GM12864 (cell line): ENCODE measurements around the gene MFAP5.
"Not testable (repeated sequence)": the region's sequence is repeated elsewhere in the genome, so short reads cannot be mapped to it uniquely, and the experiment has no call there.

Experiments used
- DNase-seq: peaks from one replicate; pipeline ENCODE4 v3.0.0-alpha.2; 2011; ENCODE audit warnings: low read depth
- H3K4me3 ChIP-seq: 2 replicates; pipeline ENCODE4 v1.5.1; 2011; ENCODE audit warnings: mild to moderate bottlenecking, low read depth, low read length, control low read depth
- TF ChIP-seq, protein P1 (sequence below): IDR thresholded peaks from 2 replicates; pipeline ENCODE4 v1.5.1; 2011; ENCODE audit warnings: low read depth, mild to moderate bottlenecking, moderate library complexity, low read length, control low read depth, inconsistent platforms; ENCODE audit errors: missing control alignments

The MFAP5 gene

DNA sequence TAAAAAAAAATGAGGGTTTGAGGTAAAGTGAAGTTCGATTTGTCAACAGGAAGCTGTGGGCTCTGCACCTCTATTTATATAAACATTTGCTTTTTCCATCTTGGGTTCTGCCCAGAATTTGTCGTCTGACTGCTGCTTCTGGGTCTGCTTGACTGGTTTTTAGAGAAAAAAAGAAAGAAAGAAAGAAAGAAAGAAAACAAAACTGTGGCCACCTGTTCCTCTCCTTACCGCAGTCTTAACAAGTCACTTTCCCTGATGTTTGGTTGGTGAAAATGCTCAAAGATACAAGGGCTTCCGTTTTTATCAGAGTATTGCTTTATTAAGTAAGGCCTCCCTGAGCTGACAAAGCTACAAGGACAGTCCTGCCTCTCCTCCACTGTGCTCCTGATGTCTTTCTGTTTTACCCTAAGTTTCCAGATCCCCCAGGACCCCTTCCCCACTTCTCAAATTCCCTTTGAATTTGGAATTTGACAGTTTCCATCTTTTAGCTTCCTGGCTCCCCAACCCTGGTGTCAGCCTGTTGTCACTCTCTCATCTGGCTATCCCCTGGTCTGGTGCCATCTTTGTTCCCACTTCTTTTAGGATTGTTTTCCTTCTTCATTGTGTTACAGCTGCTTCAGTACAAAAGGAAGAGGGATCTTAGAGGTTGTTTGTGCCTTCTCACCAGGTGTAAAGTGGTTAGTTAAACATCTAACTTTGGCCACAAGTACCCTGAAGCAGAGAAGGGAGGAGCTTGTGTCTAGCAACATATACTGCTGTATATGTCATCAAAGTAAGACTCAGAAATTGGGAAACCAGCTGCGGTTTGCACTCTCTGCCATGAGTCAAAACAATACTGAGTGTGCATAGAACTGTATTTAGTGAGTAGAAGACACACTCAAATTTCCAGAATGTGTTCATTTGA lies 18.0 kb downstream of the MFAP5 start:
- DNase-seq, result peak; percentile 80
- no peak overlapping the region; the same call in 1 of the 2 replicates for H3K4me3 ChIP-seq
- TF ChIP-seq, protein P1, sequence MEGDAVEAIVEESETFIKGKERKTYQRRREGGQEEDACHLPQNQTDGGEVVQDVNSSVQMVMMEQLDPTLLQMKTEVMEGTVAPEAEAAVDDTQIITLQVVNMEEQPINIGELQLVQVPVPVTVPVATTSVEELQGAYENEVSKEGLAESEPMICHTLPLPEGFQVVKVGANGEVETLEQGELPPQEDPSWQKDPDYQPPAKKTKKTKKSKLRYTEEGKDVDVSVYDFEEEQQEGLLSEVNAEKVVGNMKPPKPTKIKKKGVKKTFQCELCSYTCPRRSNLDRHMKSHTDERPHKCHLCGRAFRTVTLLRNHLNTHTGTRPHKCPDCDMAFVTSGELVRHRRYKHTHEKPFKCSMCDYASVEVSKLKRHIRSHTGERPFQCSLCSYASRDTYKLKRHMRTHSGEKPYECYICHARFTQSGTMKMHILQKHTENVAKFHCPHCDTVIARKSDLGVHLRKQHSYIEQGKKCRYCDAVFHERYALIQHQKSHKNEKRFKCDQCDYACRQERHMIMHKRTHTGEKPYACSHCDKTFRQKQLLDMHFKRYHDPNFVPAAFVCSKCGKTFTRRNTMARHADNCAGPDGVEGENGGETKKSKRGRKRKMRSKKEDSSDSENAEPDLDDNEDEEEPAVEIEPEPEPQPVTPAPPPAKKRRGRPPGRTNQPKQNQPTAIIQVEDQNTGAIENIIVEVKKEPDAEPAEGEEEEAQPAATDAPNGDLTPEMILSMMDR, result no peak

DNA sequence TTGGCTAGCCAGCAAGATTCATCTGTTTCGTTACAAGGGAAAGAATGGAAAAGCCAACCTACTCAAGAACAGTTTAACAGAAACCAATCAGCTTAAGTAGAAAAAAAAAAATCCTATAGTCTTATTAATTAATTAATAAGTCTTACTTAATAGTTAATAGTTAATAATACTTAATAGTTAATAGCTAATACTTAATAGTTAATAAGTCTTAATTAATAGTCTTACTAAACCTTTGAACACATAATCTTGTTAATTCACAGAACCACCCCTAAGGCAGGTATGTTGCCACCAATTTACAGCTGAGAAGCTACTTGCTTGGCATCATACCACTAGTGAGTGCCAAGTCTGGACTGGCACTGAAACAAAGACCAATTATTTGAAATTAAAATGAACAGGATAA lies 19.9 kb downstream of the MFAP5 start:
- DNase-seq, result no peak
- TF ChIP-seq, protein P1, result no peak
- H3K4me3 ChIP-seq, result no peak overlapping the region

DNA sequence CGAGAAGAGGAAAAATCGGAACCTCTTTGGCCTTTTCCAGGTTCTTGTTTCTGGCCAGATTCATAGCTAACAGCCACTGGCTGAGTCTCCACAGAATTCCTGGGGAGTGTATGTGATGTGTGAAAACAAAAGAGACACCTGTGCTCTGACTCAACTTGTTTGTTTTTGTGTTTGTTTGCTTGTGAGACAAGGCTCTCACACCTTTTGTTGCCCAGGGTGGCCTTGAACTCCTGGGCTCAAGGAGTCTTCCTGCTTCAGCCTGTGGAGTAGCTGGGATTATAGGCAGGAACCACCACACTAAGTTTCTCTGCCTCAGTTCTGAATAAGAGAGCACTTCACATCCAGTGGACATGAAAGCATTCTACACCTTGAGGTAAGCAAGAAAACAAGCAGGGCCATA lies 22.7 kb downstream of the MFAP5 start:
- no peak overlapping the region for H3K4me3 ChIP-seq
- no peak for DNase-seq
- TF ChIP-seq, protein P1, result no peak

DNA sequence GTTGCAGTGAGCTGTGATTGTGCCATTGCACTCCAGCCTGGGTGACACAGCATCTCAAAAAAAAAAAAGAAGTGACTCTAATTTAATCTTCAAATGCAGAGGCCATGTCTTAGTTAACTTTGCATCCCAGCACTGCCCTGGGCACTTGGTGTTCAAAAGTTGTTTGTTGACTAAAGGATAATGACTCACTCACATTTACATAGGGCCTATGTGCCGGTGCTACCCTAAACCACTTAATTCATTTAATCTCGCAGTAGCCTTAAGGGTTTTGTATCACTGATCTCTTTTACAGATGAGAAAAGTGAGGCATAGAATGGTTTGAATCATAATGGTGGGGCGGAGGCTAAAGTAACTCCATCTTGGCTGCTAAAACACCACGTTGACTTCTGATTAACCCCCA lies 23.7 kb downstream of the MFAP5 start:
- TF ChIP-seq, protein P1, result no peak
- DNase-seq, result no peak
- H3K4me3 ChIP-seq, result no peak overlapping the region

DNA sequence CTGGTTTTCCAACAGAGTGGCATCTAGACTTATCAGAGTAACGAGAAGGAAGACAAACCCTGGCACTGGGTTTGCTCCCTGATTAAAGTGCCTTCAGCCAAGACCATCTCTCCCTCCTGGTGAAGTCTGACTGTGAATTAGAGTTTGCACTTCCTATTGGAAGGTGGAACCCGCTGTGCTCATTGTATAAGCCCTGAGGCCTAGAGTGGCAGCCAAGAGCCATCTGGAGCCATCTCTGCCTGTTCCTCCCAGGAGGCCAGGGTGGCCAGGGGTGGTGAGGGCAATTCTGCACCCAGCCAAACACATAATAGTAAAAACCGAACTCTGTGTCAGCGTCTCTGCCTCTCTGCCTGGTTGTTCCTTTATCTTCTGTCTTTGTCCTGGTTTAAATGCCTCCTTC lies 25.0 kb downstream of the MFAP5 start:
- TF ChIP-seq, protein P1, result no peak
- H3K4me3 ChIP-seq, result no peak overlapping the region
- no peak for DNase-seq

DNA sequence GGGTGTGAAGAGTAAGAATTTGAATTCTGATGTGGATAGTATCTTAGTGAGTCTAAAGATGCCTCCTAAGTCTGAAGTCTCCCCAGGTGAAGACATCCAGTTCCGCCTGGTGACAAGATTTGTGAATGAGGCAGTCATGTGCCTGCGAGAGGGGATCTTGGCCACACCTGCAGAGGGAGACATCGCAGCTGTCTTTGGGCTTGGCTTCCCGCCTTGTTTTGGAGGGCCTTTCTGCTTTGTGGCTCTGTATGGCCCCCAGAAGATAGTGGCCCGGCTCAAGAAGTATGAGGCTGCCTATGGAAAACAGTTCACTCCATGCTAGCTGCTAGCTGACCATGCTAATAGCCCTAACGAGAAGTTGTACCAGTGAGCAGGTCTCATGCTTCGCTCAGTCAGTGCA lies 25.4 kb downstream of the MFAP5 start:
- H3K4me3 ChIP-seq, result no peak overlapping the region
- DNase-seq, result no peak
- TF ChIP-seq, protein P1, result no peak

DNA sequence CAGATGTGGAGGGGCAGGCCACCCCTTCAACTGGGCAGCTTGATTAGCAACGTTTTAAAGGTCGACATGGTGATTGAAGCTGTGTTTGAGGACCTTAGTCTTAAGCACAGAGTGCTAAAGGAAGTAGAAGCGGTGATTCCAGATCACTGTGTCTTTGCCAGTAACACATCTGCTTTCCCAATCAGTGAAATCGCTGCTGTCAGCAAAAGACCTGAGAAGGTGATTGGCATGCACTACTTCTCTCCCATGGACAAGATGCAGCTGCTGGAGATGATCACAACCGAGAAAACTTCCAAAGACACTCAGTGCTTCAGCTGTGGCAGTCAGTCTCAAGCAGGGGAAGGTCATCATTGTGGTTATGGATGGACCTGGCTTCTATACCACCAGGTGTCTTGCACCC lies 26.0 kb downstream of the MFAP5 start:
- no peak for DNase-seq

DNA sequence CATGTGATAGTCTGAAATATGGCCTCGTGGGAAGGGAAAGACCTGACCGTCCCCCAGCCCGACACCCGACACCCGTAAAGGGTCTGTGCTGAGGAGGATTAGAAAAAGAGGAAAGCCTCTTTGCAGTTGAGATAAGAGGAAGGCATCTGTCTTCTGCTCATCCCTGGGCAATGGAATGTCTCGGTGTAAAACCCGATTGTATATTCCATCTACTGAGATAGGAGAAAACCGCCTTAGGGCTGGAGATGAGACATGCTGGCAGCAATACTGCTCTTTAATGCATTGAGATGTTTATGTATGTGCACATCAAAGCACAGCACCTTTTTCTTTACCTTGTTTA lies 26.6 kb downstream of the MFAP5 start:
- not testable (repeated sequence) for H3K4me3 ChIP-seq, DNase-seq

More for the DNA sequence above, 26.0 kb downstream of the MFAP5 start:
- H3K4me3 ChIP-seq, result no peak overlapping the region
- TF ChIP-seq, protein P1, result no peak

DNA sequence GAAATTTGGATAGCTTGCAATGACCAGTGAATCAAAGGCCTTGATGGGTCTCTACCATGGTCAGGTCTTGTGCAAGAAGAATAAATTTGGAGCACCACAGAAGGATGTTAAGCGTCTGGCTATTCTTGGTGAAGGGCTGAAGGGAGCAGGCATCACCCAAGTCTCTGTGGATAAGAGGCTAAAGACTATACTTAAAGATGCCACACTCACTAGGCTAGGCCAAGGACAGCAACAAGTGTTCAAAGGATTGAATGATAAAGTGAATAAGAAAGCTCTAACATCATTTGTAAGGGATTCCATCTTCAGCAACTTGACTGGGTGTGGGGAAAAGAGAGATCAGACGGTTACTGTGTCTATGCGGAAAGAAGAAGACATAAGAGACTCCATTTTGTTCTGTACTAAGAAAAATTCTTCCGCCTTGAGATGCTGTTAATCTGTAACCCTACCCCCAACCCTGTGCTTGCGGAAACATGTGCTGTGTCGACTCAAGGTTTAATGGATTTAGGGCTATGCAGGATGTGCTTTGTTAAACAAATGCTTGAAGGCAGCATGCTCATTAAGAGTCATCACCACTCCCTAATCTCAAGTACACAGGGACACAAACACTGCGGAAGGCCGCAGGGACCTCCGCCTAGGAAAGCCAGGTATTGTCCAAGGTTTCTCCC lies 27.2 kb downstream of the MFAP5 start:
- H3K4me3 ChIP-seq, result not testable (repeated sequence)

More for the DNA sequence above, 27.2 kb downstream of the MFAP5 start:
- not testable (repeated sequence) for DNase-seq
